ENCODE results near the gene LIM2. TPM values are rescaled to one million over a fixed set of nuclear protein-coding genes. Genes with fewer than 3 reads are reported as not detected.

LIM2 gene
- total and polyA plus RNA-seq, 2 of the 8 experiments (the other 6 are each of a cell fraction or from before 2014, with no cell fraction given), result not detected

GRCh38 chr19:51398096-51398704, 10.4 kb upstream of the LIM2 start:
- no peak overlapping the region for H4K5ac ChIP-seq (ENCODE audit: insufficient read length, low read depth, low read length)
- POLR2A ChIA-PET (ENCODE audit: partially characterized antibody), result interaction anchor here (0.6 to 1.5 kb wide), 3 partner anchors 10 to 39 kb away, joined by 3 to 4 read pairs (median 3); no protein-coding TSS in a partner anchor
- FAIRE-seq (peak; percentile 75), DNase-seq (ENCODE audit: low read depth in 1 of 2, low spot score in 2 of 2) (no peak)
- 55% methylated on average over 7 of the region's 7 CpGs; no CpG with 5 or more reads in 1 of the 2 experiments for whole genome bisulfite sequencing, 2 experiments (ENCODE audit: extremely low coverage in 1 of 2, insufficient coverage in 1 of 2, insufficient read length in 1 of 2, insufficient replicate concordance in 2 of 2, low coverage in 1 of 2, low lambda C conversion rate in 2 of 2, missing lambda C conversion rate in 1 of 2)
- no peak overlapping the region for H3K56ac ChIP-seq (replicated peaks; ENCODE audit: insufficient read length, low read depth, low read length)
- H4K8ac ChIP-seq (ENCODE audit: extremely low read depth, insufficient read depth, low read length), result no peak overlapping the region
- H3K4me1 ChIP-seq (replicated peaks in 1 of 4; ENCODE audit: control insufficient read depth in 3 of 4, insufficient read depth in 4 of 4, low read length in 3 of 4), result peaks cover 0 to 7% (median 0%) of the 10 kb centered on the region in 4 experiments; a peak in 3 of 7 replicates
- no peak overlapping the region for H3K18ac ChIP-seq (ENCODE audit: extremely low read depth, low read length)
- H3K14ac ChIP-seq (ENCODE audit: insufficient read length), result no peak overlapping the region
- H3K23ac ChIP-seq (ENCODE audit: insufficient read length), result no peak overlapping the region
- no peak overlapping the region for H2BK15ac ChIP-seq (ENCODE audit: low read length)
- no peak overlapping the region for H3K4me3 ChIP-seq (ENCODE audit: extremely low read depth in 1 of 4, insufficient read depth in 2 of 4, low read depth in 3 of 4, low read length in 4 of 4)
- H4K20me1 ChIP-seq (replicated peaks in 1 of 2; ENCODE audit: control insufficient read depth in 1 of 2, insufficient read depth in 2 of 2, low read length in 2 of 2), result no peaks in the 10 kb centered on the region
- H2BK12ac ChIP-seq (ENCODE audit: low read depth, low read length), result no peak overlapping the region
- H2BK5ac ChIP-seq (ENCODE audit: low read depth, low read length), result no peak overlapping the region
- no peak overlapping the region for H2BK120ac ChIP-seq (replicated peaks; ENCODE audit: low read depth, low read length)
- peaks cover 7% of the 10 kb centered on the region for H3K23me2 ChIP-seq (ENCODE audit: low read depth, low read length)
- H2AFZ ChIP-seq (ENCODE audit: low read length), result no peak overlapping the region
- no peak overlapping the region for H2AK5ac ChIP-seq (ENCODE audit: low read depth, low read length)
- no peak overlapping the region for H3K9ac ChIP-seq (replicated peaks in 1 of 4; ENCODE audit: extremely low read depth in 1 of 4, low read depth in 3 of 4, low read length in 3 of 4)
- H3K79me1 ChIP-seq (ENCODE audit: low read depth, low read length), result no peaks in the 10 kb centered on the region
- peaks cover 0 to 5% of the 10 kb centered on the region in 2 experiments; a peak in 2 of 4 replicates for H3K79me2 ChIP-seq (ENCODE audit: control insufficient read depth in 1 of 2, insufficient read depth in 2 of 2, low read length in 2 of 2)
- no peaks in the 10 kb centered on the region for H3K27me3 ChIP-seq (replicated peaks in 1 of 4; ENCODE audit: control insufficient read depth in 3 of 4, extremely low read depth in 1 of 4, insufficient read depth in 3 of 4, low read length in 3 of 4)
- CTCF ChIA-PET (ENCODE audit: partially characterized antibody), result interaction anchor here (0.6 to 7.0 kb wide), 25 partner anchors 10 to 283 kb away, joined by 3 to 74 read pairs (median 4); partner anchors contain the start of genes CLDND2, ETFB, NKG7 and SIGLEC10
- H4K91ac ChIP-seq (replicated peaks; ENCODE audit: insufficient read length, low read length), result no peak overlapping the region
- H3K27ac ChIP-seq (ENCODE audit: low read depth, low read length), result no peak overlapping the region
- H3K36me3 ChIP-seq (ENCODE audit: control insufficient read depth in 2 of 4, insufficient read depth in 4 of 4, low read length in 3 of 4), result peaks cover 0 to 7% (median 3%) of the 10 kb centered on the region in 4 experiments; a peak in 4 of 8 replicates
- H2BK20ac ChIP-seq (ENCODE audit: low read length), result no peak overlapping the region
- no peak overlapping the region for H3K4me2 ChIP-seq (ENCODE audit: insufficient read depth in 1 of 2, low read depth in 2 of 2, low read length in 2 of 2)
- H3K9me3 ChIP-seq (ENCODE audit: insufficient read depth in 2 of 2, low read depth in 1 of 2, low read length in 1 of 2), result peaks cover 18 to 20% of the 10 kb centered on the region in 2 experiments
- H3K4ac ChIP-seq (replicated peaks; ENCODE audit: insufficient read length, low read depth, low read length), result no peak overlapping the region
- TF ChIP-seq RAD21 (IDR thresholded peaks at IDR 0.05 in 1 of 2, conservative IDR thresholded peaks at IDR 0.05 in 1 of 2; ENCODE audit: low read depth in 2 of 2, low read length in 2 of 2) (peak; percentile 42 to 44), RNF2 (IDR thresholded peaks at IDR 0.05; ENCODE audit: borderline replicate concordance, low read depth, low read length, missing control alignments, poor library complexity, severe bottlenecking) (no peak), POLR2AphosphoS5 (IDR thresholded peaks at IDR 0.05; ENCODE audit: low read depth, low read length) (no peak), GABPA (IDR thresholded peaks at IDR 0.05; ENCODE audit: borderline replicate concordance, insufficient read depth, low read length) (no peak), EP300 (IDR thresholded peaks at IDR 0.05; ENCODE audit: borderline replicate concordance in 1 of 2, low read depth in 2 of 2, low read length in 2 of 2) (no peak)
- TF ChIP-seq, protein P1, sequence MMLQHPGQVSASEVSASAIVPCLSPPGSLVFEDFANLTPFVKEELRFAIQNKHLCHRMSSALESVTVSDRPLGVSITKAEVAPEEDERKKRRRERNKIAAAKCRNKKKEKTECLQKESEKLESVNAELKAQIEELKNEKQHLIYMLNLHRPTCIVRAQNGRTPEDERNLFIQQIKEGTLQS (IDR thresholded peaks at IDR 0.05; ENCODE audit: insufficient read depth, low read depth, low read length), result no peak
- TF ChIP-seq, protein P2, sequence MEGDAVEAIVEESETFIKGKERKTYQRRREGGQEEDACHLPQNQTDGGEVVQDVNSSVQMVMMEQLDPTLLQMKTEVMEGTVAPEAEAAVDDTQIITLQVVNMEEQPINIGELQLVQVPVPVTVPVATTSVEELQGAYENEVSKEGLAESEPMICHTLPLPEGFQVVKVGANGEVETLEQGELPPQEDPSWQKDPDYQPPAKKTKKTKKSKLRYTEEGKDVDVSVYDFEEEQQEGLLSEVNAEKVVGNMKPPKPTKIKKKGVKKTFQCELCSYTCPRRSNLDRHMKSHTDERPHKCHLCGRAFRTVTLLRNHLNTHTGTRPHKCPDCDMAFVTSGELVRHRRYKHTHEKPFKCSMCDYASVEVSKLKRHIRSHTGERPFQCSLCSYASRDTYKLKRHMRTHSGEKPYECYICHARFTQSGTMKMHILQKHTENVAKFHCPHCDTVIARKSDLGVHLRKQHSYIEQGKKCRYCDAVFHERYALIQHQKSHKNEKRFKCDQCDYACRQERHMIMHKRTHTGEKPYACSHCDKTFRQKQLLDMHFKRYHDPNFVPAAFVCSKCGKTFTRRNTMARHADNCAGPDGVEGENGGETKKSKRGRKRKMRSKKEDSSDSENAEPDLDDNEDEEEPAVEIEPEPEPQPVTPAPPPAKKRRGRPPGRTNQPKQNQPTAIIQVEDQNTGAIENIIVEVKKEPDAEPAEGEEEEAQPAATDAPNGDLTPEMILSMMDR (IDR thresholded peaks at IDR 0.05; ENCODE audit: control extremely low read depth in 1 of 3, insufficient read depth in 1 of 3, low read depth in 1 of 3, low read length in 3 of 3), result peak in 2 of 3 experiments; percentile 29 to 61; a peak in 2 of 4 replicates

All from H1 (cell line).